AG04450 (cell line): Measurements from ENCODE around the gene TOR4A. TPM values are rescaled to one million over a fixed set of nuclear protein-coding genes. Genes with fewer than 3 reads are reported as not detected.

ENCODE experiments used
- CTCF ChIA-PET: fragments of 300-600, 350-600 bp; formaldehyde crosslinking; extraction: SDS; loops from one replicate; lab custom pipeline; 2022; ENCODE audit warnings: antibody characterized with exemption, inconsistent platforms; lab: Charles Lee
- POLR2A ChIA-PET: fragments of 350-600 bp; formaldehyde crosslinking; extraction: SDS; loops from one replicate; lab custom pipeline; 2021; ENCODE audit warnings: antibody characterized with exemption, inconsistent platforms; lab: Yijun Ruan, JAX
- DNase-seq: peaks from one replicate; pipeline ENCODE4 v3.0.0-alpha.2; 2011; ENCODE audit warnings: low read depth, low spot score
- H3K27ac ChIP-seq: one replicate; pipeline ENCODE4 v1.5.1; 2012; ENCODE audit warnings: low read depth, low read length, control low read depth
- H3K27me3 ChIP-seq: one replicate; pipeline ENCODE4 v1.6.0; 2012; ENCODE audit warnings: low read length; ENCODE audit not compliant: control insufficient read depth, insufficient read depth
- H3K4me3 ChIP-seq: 2 replicates; pipeline ENCODE4 v1.5.1; 2011; ENCODE audit warnings: mild to moderate bottlenecking, low read depth, low read length, control low read depth
- H3K9me3 ChIP-seq: 2 replicates; pipeline ENCODE4 v1.5.1; 2012; ENCODE audit warnings: low read length; ENCODE audit not compliant: control insufficient read depth, insufficient read depth
- polyA plus RNA-seq: library from polyadenylated mRNA; depleted of rRNA; stranded (reverse); fragments of >200 nt; gene quantifications from 2 replicates; pipeline ENCODE4 v1.2.3, GENCODE V29; 2011
- TF ChIP-seq, protein P1 (sequence below): IDR thresholded peaks from 2 replicates; pipeline ENCODE4 v1.5.1; 2011; ENCODE audit warnings: low read depth, low read length, control low read depth, inconsistent platforms

The TOR4A gene
- polyA plus RNA-seq, 1 experiment: 14.1 TPM

DNA sequence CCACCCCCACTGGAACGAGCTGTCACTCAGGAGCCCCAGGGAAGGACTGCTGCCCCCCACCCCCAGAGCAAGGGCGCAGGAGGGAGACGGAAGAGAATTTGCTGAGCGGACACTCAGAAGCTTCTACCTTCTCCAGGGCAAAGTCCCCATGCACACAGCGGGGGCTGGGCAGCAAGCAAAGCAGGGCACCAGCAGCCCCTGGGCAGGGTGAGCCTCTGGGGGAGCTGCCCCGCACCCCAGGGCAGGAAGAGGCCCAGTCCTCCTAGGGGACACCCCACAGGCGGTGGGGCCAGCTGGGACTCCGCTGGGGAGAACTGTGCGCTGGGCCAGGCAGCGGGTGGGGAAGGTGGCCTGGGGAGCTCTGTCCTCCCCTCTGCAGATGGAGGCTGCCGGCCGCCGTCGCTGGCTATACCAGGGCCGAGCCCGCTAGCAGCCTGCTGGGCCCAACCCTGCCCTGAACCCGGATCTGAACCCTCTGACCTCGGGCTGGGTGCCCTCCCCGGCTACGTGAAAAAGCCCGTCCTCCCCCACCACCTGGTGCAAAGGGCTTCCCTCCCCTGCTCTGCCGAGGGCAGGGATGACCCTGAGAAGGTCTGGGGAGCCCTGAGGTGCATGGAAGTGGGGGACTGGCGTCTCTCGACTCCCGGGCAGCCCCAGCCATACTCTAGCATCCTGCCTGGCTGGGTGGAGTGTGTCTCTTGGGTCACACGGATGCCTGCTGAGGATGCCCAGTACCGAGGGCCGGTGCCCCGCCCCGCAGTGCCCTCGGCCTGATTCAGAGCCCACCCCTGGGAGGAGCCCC, 47.4 kb upstream of the TOR4A start:
- no peak overlapping the region for H3K4me3 ChIP-seq
- H3K27me3 ChIP-seq: no peaks in the 10 kb centered on the region
- H3K9me3 ChIP-seq: no peaks in the 10 kb centered on the region; the same call in 1 of the 2 replicates
- ChIA-PET POLR2A (interaction anchor here (0.6 to 1.9 kb wide), 2 partner anchors 11 to 25 kb away, joined by 3 to 7 read pairs; partner anchors contain the start of gene TUBB4B), CTCF (no interaction called here)
- H3K27ac ChIP-seq: no peak overlapping the region
- TF ChIP-seq, protein P1, sequence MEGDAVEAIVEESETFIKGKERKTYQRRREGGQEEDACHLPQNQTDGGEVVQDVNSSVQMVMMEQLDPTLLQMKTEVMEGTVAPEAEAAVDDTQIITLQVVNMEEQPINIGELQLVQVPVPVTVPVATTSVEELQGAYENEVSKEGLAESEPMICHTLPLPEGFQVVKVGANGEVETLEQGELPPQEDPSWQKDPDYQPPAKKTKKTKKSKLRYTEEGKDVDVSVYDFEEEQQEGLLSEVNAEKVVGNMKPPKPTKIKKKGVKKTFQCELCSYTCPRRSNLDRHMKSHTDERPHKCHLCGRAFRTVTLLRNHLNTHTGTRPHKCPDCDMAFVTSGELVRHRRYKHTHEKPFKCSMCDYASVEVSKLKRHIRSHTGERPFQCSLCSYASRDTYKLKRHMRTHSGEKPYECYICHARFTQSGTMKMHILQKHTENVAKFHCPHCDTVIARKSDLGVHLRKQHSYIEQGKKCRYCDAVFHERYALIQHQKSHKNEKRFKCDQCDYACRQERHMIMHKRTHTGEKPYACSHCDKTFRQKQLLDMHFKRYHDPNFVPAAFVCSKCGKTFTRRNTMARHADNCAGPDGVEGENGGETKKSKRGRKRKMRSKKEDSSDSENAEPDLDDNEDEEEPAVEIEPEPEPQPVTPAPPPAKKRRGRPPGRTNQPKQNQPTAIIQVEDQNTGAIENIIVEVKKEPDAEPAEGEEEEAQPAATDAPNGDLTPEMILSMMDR: no peak
- no peak for DNase-seq

DNA sequence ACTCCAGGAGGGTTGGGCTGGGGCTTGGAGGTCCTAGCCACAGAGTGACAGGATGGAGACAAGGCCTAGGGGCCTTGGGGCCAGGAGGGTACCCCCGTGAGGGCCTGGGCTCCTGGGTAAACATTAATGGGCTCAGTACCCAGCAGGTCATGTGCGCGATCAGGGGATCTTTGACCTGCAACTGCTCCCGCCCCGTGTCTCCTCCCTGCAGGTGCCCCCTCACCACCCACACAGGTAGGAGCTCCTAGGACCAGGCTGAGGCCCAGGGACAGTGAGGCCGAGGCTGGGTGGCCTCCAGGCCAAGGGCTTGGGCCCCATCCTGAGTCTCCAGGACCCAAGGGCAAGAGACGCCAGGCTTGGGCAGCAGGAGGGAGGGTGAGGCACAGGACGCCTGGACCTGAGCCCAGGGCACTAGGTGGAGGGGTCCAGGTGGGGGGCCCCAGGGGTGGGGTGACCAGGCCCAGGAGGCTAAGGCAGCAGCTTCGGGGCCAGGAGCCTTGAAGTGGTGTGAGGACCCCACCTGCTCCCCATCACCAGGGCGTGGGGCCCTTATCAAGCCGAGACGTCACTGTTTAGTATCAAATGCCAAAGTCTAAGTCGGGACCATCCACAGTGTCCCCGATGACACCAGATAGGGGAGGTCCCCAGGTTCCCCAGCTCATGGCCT, 46.7 kb upstream of the TOR4A start, which contains the start of gene SLC34A3:
TSS of gene SLC34A3 (plus strand) at position 197 of the 667 bp plus-strand sequence. CDS start 802 bp downstream, outside the sequence.
- Histone ChIP-seq H3K4me3 (no peak within 1 kb of the TSS), H3K27ac (no peak within 1 kb of the TSS), H3K27me3 (no peaks in the 10 kb centered on the region), H3K9me3 (no peaks in the 10 kb centered on the region; the same call in 1 of the 2 replicates)
- DNase-seq: no peak
- TF ChIP-seq, protein P1: no peak
- ChIA-PET CTCF (no interaction called here), POLR2A (interaction anchor here (1.9 kb wide), 1 partner anchor 10 kb away, joined by 7 read pairs; the partner anchor contains the start of gene TUBB4B)

GRCh38 chr9:137231372-137232039, 46.0 kb upstream of the TOR4A start:
- ChIA-PET POLR2A (interaction anchor here (1.9 kb wide), 1 partner anchor 9 kb away, joined by 7 read pairs; the partner anchor contains the start of gene TUBB4B), CTCF (no interaction called here)
- no peak for DNase-seq
- H3K9me3 ChIP-seq: no peaks in the 10 kb centered on the region; the same call in 1 of the 2 replicates
- H3K4me3 ChIP-seq: no peak overlapping the region
- TF ChIP-seq, protein P1: no peak
- H3K27me3 ChIP-seq: no peaks in the 10 kb centered on the region
- no peak overlapping the region for H3K27ac ChIP-seq

GRCh38 chr9:137232101-137232500, 45.4 kb upstream of the TOR4A start:
- no peak overlapping the region for H3K27ac ChIP-seq
- H3K27me3 ChIP-seq: no peaks in the 10 kb centered on the region
- no peaks in the 10 kb centered on the region; the same call in 1 of the 2 replicates for H3K9me3 ChIP-seq
- CTCF ChIA-PET: no interaction called here
- no peak for DNase-seq
- POLR2A ChIA-PET: no interaction called here
- TF ChIP-seq, protein P1: no peak
- no peak overlapping the region for H3K4me3 ChIP-seq
